ENCODE measurements around the gene FAM170B.

FAM170B gene

DNA sequence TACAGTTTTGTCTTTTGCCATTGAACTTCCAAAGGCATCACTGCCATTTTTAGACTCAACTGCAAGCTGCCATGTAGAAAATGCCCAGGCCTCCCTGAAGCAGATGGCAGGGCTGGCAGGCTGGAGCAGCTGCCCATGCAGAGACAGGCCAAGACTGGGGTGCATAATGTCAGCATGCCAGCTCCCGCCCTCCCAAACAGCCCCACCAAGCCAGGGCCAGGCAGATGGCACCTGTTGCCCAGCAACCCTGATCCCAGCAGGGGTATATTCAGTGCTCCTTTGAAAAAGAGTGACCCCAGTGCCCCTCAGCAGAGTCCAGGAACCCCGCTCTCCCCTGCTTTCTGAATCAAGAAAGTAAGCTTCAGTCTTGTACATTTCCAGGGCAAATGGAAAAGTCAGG, 51.1 kb downstream of the FAM170B start:
- no peaks in the 10 kb centered on the region for H3K27me3 ChIP-seq (ENCODE audit: low read depth, low read length)
- H3K79me2 ChIP-seq (ENCODE audit: low read length), result no peaks in the 10 kb centered on the region
- peak overlapping the region; percentile 19; the same call in 1 of the 2 replicates for H3K9ac ChIP-seq (ENCODE audit: low read length)
- H4K20me1 ChIP-seq (ENCODE audit: insufficient read depth, low read length), result no peaks in the 10 kb centered on the region
- H3K4me3 ChIP-seq (ENCODE audit: low read length), result peak overlapping the region; percentile 45
- peaks cover 36% of the 10 kb centered on the region for H3K4me1 ChIP-seq (ENCODE audit: low read length)
- no peaks in the 10 kb centered on the region for H3K9me3 ChIP-seq (ENCODE audit: insufficient read depth, low read length)
- H2AFZ ChIP-seq (ENCODE audit: low read depth, low read length), result peak overlapping the region; percentile 59; the same call in 1 of the 2 replicates
- TF ChIP-seq CTCF (IDR thresholded peaks at IDR 0.05; ENCODE audit: low read depth, low read length), result no peak
- TF ChIP-seq EZH2phosphoT487 (IDR thresholded peaks at IDR 0.05; ENCODE audit: low read depth), result no peak
- H3K27ac ChIP-seq (ENCODE audit: low read length), result peak overlapping the region; percentile 25; the same call in 1 of the 2 replicates
- no peaks in the 10 kb centered on the region for H3K36me3 ChIP-seq (replicated peaks; ENCODE audit: low read depth, low read length)
- peak overlapping the region; percentile 60 for H3K4me2 ChIP-seq (ENCODE audit: low read length)

GRCh38 chr10:49081547-49082275, 52.1 kb downstream of the FAM170B start:
- H3K4me2 ChIP-seq (ENCODE audit: low read length), result peak overlapping the region; percentile 22
- no peak for TF ChIP-seq EZH2phosphoT487 (IDR thresholded peaks at IDR 0.05; ENCODE audit: low read depth)
- TF ChIP-seq CTCF (IDR thresholded peaks at IDR 0.05; ENCODE audit: low read depth, low read length), result no peak
- no peaks in the 10 kb centered on the region for H3K9me3 ChIP-seq (ENCODE audit: insufficient read depth, low read length)
- H2AFZ ChIP-seq (ENCODE audit: low read depth, low read length), result no peak overlapping the region
- H3K79me2 ChIP-seq (ENCODE audit: low read length), result no peaks in the 10 kb centered on the region
- H3K4me1 ChIP-seq (ENCODE audit: low read length), result peaks cover 42% of the 10 kb centered on the region
- no peak overlapping the region for H3K9ac ChIP-seq (ENCODE audit: low read length)
- H4K20me1 ChIP-seq (ENCODE audit: insufficient read depth, low read length), result no peaks in the 10 kb centered on the region
- H3K27ac ChIP-seq (ENCODE audit: low read length), result no peak overlapping the region
- no peaks in the 10 kb centered on the region for H3K27me3 ChIP-seq (ENCODE audit: low read depth, low read length)
- no peak overlapping the region for H3K4me3 ChIP-seq (ENCODE audit: low read length)
- H3K36me3 ChIP-seq (replicated peaks; ENCODE audit: low read depth, low read length), result no peaks in the 10 kb centered on the region
